K562 (cell line): ENCODE measurements around the gene RAB6B.

Experiments
- CBFB ChIP-seq: sonication (generic); formaldehyde crosslinking; IDR thresholded peaks from 2 replicates; pipeline ENCODE4 v1.4.0; 2020; ENCODE audit warnings: mild to moderate bottlenecking, missing genetic modification reagents
- CTCF ChIP-seq, 3 experiments: IDR thresholded peaks in 2 of 3; conservative IDR thresholded peaks in 1 of 3; 2 replicates each; pipeline ENCODE4 v1.5.1; 2011 to 2012; ENCODE audit warnings: low read length in 3 of 3, mild to moderate bottlenecking in 3 of 3, control low read depth in 2 of 3, improper control_type of control experiment in 1 of 3, inconsistent platforms in 1 of 3, low read depth in 1 of 3, mixed read lengths in 1 of 3, moderate library complexity in 1 of 3; ENCODE audit not compliant: insufficient read depth in 2 of 3
- DIDO1 ChIP-seq: fragments of 450-650 bp; IDR thresholded peaks from 2 replicates; pipeline ENCODE4 v1.6.1; 2016; ENCODE audit warnings: low read depth, missing biosample characterization, missing genetic modification characterization
- ELF2 ChIP-seq: fragments of 250-450 bp; sonication (Bioruptor Pico); IDR thresholded peaks from 2 replicates; pipeline ENCODE4 v1.5.0; 2021; ENCODE audit warnings: mild to moderate bottlenecking
- EP300 ChIP-seq: IDR thresholded peaks from 2 replicates; pipeline ENCODE4 v1.6.1; 2012; ENCODE audit warnings: low read length, improper control_type of control experiment
- FOXP4 ChIP-seq: sonication (generic); formaldehyde crosslinking; IDR thresholded peaks from 2 replicates; pipeline ENCODE4 v1.8.0; 2022; ENCODE audit warnings: mild to moderate bottlenecking, missing genetic modification reagents, borderline replicate concordance
- PCBP2 ChIP-seq: fragments of 200-400 bp; formaldehyde crosslinking; IDR thresholded peaks from 2 replicates; pipeline ENCODE4 v1.6.1; 2018; ENCODE audit warnings: low read length, low read depth, mild to moderate bottlenecking, moderate library complexity; ENCODE audit not compliant: poor library complexity, severe bottlenecking
- POLR2A ChIP-seq: fragments of 450-650 bp; conservative IDR thresholded peaks from 2 replicates; pipeline ENCODE4 v1.6.1; 2016
- SAP30 ChIP-seq: fragments of 200-600 bp; sonication (generic); IDR thresholded peaks from 2 replicates; pipeline ENCODE4 v1.6.1; 2012; ENCODE audit warnings: borderline replicate concordance, low read depth, mild to moderate bottlenecking, moderate library complexity, low read length, control low read depth, inconsistent platforms; ENCODE audit not compliant: insufficient read depth, poor library complexity, severe bottlenecking
- XRCC3 ChIP-seq: fragments of 450-650 bp; IDR thresholded peaks from 2 replicates; pipeline ENCODE4 v1.6.1; 2017; ENCODE audit warnings: mild to moderate bottlenecking, moderate library complexity
- ZNF24 ChIP-seq: fragments of 450-650 bp; IDR thresholded peaks from 2 replicates; pipeline ENCODE4 v1.6.1; 2016
- ZNF644 ChIP-seq: fragments of 200-800 bp; sonication (Bioruptor generic); IDR thresholded peaks from 2 replicates; pipeline ENCODE4 v1.6.1; 2016; ENCODE audit warnings: low read depth, missing genetic modification characterization, missing compliant biosample characterization

- TF ChIP-seq FOXP4 (CRISPR knock-in tag) = no peak
- no peak for TF ChIP-seq CTCF (IDR thresholded peaks at IDR 0.05 in 2 of 3, conservative IDR thresholded peaks at IDR 0.05 in 1 of 3; ENCODE audit: insufficient read depth in 2 of 3, low read depth in 1 of 3, low read length in 3 of 3)
- no peak for TF ChIP-seq EP300
- no peak for TF ChIP-seq ELF2 (CRISPR knock-in tag)
- no peak for TF ChIP-seq PCBP2
- TF ChIP-seq ZNF24 = no peak
- TF ChIP-seq XRCC3 = no peak
- TF ChIP-seq CBFB = no peak
- no peak for TF ChIP-seq POLR2A
- no peak for TF ChIP-seq ZNF644
- no peak for TF ChIP-seq SAP30
- no peak for TF ChIP-seq DIDO1 (tag)
Observed at GRCh38 chr3:133849346-133849745, 46.3 kb downstream of the RAB6B start.
